Prostate gland (tissue), 2 donors: ENCODE data around the gene RPL39L. TPM values are rescaled to one million over a fixed set of nuclear protein-coding genes. Genes with fewer than 3 reads are reported as not detected.
"Not testable (repeated sequence)": the region's sequence is repeated elsewhere in the genome, so short reads cannot be mapped to it uniquely, and the experiment has no call there.

Experiments
- DNase-seq: peaks from one replicate; pipeline ENCODE4 v3.0.0-alpha.2; 2019; ENCODE audit warnings: low spot score
- H3K27ac ChIP-seq, 2 donors: fragments of 200-600 bp; sonication (generic); 2 replicates each; pipeline ENCODE4 v1.5.1; 2017 to 2019
- H3K27me3 ChIP-seq: fragments of 200-600 bp; sonication (generic); replicated peaks from 2 replicates; pipeline ENCODE4 v1.5.1; 2019; ENCODE audit not compliant: insufficient read depth
- H3K36me3 ChIP-seq, 2 donors: fragments of 200-600 bp; sonication (generic); 1 replicate in 1 of 2; 2 replicates in 1 of 2; pipeline versions ENCODE4 v1.5.1 to v1.8.1; 2017 to 2019
- H3K4me1 ChIP-seq: fragments of 200-600 bp; sonication (generic); replicated peaks from 2 replicates; pipeline ENCODE4 v1.5.1; 2019
- H3K4me3 ChIP-seq, 2 donors: fragments of 200-600 bp; sonication (generic); 2 replicates each; pipeline ENCODE4 v1.5.1; 2017 to 2019
- H3K9me3 ChIP-seq: fragments of 200-600 bp; sonication (generic); 2 replicates; pipeline ENCODE4 v1.5.1; 2017
- CTCF ChIP-seq, 4 experiments: fragments of 200-600 bp in 2 of 4; fragments of 450-650 bp in 2 of 4; sonication (generic) in 2 of 4; IDR thresholded peaks; 1 replicate in 3 of 4; 2 replicates in 1 of 4; pipeline ENCODE4 v1.5.1; 2016 to 2019; ENCODE audit warnings: antibody characterized with exemption in 4 of 4, mild to moderate bottlenecking in 2 of 4, moderate library complexity in 2 of 4
- POLR2A ChIP-seq: fragments of 450-650 bp; IDR thresholded peaks from one replicate; pipeline ENCODE4 v1.6.1; 2016; ENCODE audit warnings: antibody characterized with exemption, mild to moderate bottlenecking
- POLR2AphosphoS5 ChIP-seq: sonication (generic); formaldehyde crosslinking; IDR thresholded peaks from one replicate; pipeline ENCODE4 v1.6.1; 2017; ENCODE audit warnings: antibody characterized with exemption
- WGBS: methylation state at CpG from one replicate; pipeline ENCODE4 v1.1.5; 2018; 5-methylcytosine and 5-hydroxymethylcytosine counted together
- intact Hi-C: fragments of 100-400 bp; cut with DNase I; formaldehyde crosslinking; loops from one replicate; pipeline ENCODE4 v1.14.2; 2022
- total RNA-seq, 2 donors: library from RNA; depleted of rRNA; stranded (reverse); fragments of >200 nt; gene quantifications; one replicate each; pipeline ENCODE4 v1.1.0, GENCODE V29; 2016

RPL39L gene
- total RNA-seq, 2 donors from 2014 or later: 27.5 to 57.9 TPM

DNA sequence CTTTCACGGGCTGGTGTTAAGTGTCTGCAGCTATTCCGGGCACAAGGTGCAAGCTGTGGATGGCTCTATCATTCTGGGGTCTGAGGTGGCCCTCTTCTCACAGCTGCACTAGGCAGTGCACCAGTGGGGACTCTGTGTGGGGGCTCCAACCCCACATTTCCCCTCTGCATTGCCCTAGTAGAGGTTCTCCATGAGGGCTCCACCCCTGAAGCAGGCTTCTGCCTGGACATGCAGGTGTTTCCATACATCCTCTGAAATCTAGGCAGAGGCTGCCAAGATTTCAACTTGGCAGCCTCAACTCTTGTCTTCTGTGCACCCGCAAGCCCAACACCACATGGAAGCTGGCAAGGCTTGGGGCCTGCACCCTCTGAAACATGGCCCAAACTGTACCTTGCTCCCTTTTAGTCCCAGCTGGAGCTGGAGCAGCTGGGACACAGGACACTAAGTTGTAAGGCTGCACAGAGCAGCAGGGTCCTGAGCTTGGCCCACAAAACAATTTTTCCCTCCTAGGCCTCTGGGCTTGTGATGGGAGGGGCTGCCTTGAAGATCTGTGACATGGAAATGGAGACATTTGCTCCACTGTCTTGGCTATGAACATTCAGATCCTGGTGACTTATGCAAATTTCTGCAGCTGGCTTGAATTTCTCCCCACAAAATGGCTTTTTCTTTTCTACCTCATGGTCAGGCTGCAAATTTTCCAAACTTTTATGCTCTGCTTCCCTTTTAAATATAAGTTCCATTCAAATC is 6.0 kb upstream of the RPL39L start:
- H3K36me3 ChIP-seq: no peaks in the 10 kb centered on the region
- H3K4me1 ChIP-seq: no peaks in the 10 kb centered on the region
- no peak for DNase-seq
- no peak overlapping the region for H3K27ac ChIP-seq
- H3K27me3 ChIP-seq: no peaks in the 10 kb centered on the region
- no peaks in the 10 kb centered on the region for H3K9me3 ChIP-seq
- TF ChIP-seq POLR2AphosphoS5 (no peak), CTCF (IDR thresholded peaks at IDR 0.05) (no peak), POLR2A (no peak)
- no peak overlapping the region for H3K4me3 ChIP-seq
- WGBS: 89% methylated on average over 3 of the region's 3 CpGs
- intact Hi-C loops: no loop called here

DNA sequence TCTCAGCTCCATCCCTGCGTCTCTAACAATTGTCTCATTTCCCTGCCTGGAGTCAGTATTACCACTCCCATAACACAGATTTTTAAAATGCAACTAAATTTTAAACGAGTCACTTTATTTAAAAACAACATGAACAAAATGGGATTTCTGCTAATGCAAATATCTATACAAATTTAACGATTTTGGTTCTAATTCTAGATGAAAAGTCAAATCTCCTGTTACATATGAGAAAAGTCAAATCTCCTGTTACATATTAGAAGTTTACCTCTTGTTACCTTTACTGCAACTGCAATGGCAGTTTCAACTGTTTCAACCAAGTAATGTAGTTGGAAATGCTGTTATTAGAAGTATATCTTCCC is 578 bp upstream of the RPL39L start:
- H3K4me3 ChIP-seq: peak overlapping the region; percentile 30 to 45
- 17% methylated on average over 3 of the region's 3 CpGs for WGBS
- H3K27ac ChIP-seq: peak overlapping the region; percentile 44 to 59
- intact Hi-C loops: no loop called here
- DNase-seq: no peak
- H3K4me1 ChIP-seq: no peaks in the 10 kb centered on the region
- no peaks in the 10 kb centered on the region for H3K36me3 ChIP-seq
- TF ChIP-seq CTCF (IDR thresholded peaks at IDR 0.05) (no peak), POLR2AphosphoS5 (no peak), POLR2A (no peak)
- no peaks in the 10 kb centered on the region for H3K9me3 ChIP-seq
- no peaks in the 10 kb centered on the region for H3K27me3 ChIP-seq

DNA sequence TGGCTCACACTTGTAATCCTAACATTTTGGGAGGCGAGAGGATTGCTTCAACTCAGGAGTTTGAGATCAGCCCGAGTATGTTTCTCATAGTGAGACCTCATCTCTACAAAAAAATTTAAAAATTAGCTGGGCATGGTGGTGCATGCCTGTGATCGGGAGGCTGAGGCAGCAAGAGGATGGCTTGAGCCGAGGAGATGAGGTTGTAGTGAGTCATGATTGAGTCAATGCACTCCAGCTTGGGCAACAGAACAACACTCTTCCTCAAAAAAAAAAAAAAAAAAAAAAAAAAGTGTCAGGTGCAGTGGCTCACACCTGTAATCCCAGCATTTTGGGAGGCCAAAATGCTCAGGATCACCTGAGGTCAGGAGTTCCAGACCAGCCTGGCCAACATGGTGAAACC is 2.4 kb downstream of the RPL39L start:
- Histone ChIP-seq H3K27me3 (no peaks in the 10 kb centered on the region), H3K27ac (no peak overlapping the region), H3K4me1 (no peaks in the 10 kb centered on the region), H3K4me3 (no peak overlapping the region), H3K9me3 (no peaks in the 10 kb centered on the region), H3K36me3 (no peaks in the 10 kb centered on the region)
- TF ChIP-seq POLR2AphosphoS5 (no peak), CTCF (IDR thresholded peaks at IDR 0.05) (no peak), POLR2A (no peak)
- intact Hi-C loops: no loop called here
- 90% methylated on average over 4 of the region's 4 CpGs for WGBS
- no peak for DNase-seq

DNA sequence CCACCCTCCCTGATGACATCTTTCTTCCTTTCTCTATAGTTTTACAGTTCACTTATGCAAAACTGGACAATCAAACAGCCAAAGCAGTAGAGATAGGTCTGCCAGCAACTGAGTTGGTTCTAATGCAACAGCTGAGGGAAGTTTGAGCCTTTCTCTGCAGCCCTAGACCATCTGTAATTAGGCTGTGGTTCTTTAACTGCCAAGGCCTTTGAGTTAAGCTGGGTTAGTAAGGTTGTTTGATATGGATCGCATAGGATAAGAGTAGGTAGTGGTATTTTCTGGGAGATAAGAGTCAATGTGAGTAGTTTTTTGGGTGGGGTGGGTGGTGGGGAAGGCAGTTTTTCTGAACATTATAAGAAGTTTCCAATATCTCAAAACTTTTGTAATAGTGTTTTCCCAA is 3.0 kb downstream of the RPL39L start:
- Histone ChIP-seq H3K27ac (no peak overlapping the region), H3K9me3 (no peaks in the 10 kb centered on the region), H3K4me3 (no peak overlapping the region), H3K36me3 (no peaks in the 10 kb centered on the region), H3K27me3 (no peaks in the 10 kb centered on the region), H3K4me1 (no peaks in the 10 kb centered on the region)
- TF ChIP-seq POLR2A: no peak
- no peak for TF ChIP-seq POLR2AphosphoS5
- TF ChIP-seq CTCF (IDR thresholded peaks at IDR 0.05): no peak
- intact Hi-C loops: no loop called here
- 97% methylated on average over 1 of the region's 1 CpG for WGBS
- no peak for DNase-seq

GRCh38 chr3:187135172-187135690 is 4.1 kb downstream of the RPL39L start:
- H3K9me3 ChIP-seq, H3K36me3 ChIP-seq, H3K4me1 ChIP-seq, DNase-seq, H3K27ac ChIP-seq, intact Hi-C loops, H3K4me3 ChIP-seq, H3K27me3 ChIP-seq: not testable (repeated sequence)
- WGBS: 95% methylated on average over 11 of the region's 11 CpGs

GRCh38 chr3:187133181-187133580 is 6.1 kb downstream of the RPL39L start:
- WGBS: 91% methylated on average over 2 of the region's 2 CpGs
- H3K4me3 ChIP-seq, DNase-seq: not testable (repeated sequence)

More at GRCh38 chr3:187133181-187133580, 6.1 kb downstream of the RPL39L start:
- intact Hi-C loops, H3K27me3 ChIP-seq, H3K36me3 ChIP-seq, H3K27ac ChIP-seq, H3K4me1 ChIP-seq, H3K9me3 ChIP-seq: not testable (repeated sequence)
